IMR-90 (cell line): ENCODE data around the gene SNAP23. TPM values are rescaled to one million over a fixed set of nuclear protein-coding genes. Genes with fewer than 3 reads are reported as not detected.

Experiments used
- ATAC-seq: fragments of 200-7000 bp; cut with Tn5 transposase; 2 replicates; pipeline ENCODE4 v1.9.1; 2020; ENCODE audit warnings: low read depth, mild to moderate bottlenecking, moderate library complexity
- BruUV-seq: library from RNA; stranded (reverse); fragments of 400-500 nt; replicated peaks from 2 replicates; lab custom pipeline; 2021; lab: Mats Ljungman, UMichigan
- CTCF ChIA-PET: fragments of 300-600 bp; formaldehyde crosslinking; extraction: SDS; loops from one replicate; lab custom pipeline; 2021; ENCODE audit warnings: antibody characterized with exemption; lab: Yijun Ruan, JAX
- POLR2A ChIA-PET: fragments of 300-600 bp; sonication (Branson Sonifier 250); formaldehyde crosslinking; loops from one replicate; lab custom pipeline; 2022; ENCODE audit warnings: antibody characterized with exemption; ENCODE audit not compliant: unreplicated experiment; lab: Charles Lee
- DNase-seq: peaks from one replicate; pipeline ENCODE4 v3.0.0; 2013
- H2AFZ ChIP-seq: replicated peaks from 2 replicates; pipeline ENCODE3; 2013; ENCODE audit warnings: low read length, mild to moderate bottlenecking; ENCODE audit not compliant: poor library complexity
- H2AK5ac ChIP-seq: 2 replicates; pipeline ENCODE4 v1.6.1; 2013; ENCODE audit warnings: low read depth, low read length, inconsistent platforms
- H2AK9ac ChIP-seq: replicated peaks from 2 replicates; pipeline ENCODE3; 2013; ENCODE audit warnings: mild to moderate bottlenecking, low read depth, low read length, moderate library complexity; ENCODE audit not compliant: poor library complexity
- H2BK120ac ChIP-seq: 2 replicates; pipeline ENCODE4 v1.6.1; 2013; ENCODE audit warnings: low read depth, low read length, inconsistent platforms
- H2BK15ac ChIP-seq: 3 replicates; pipeline ENCODE4 v1.6.1; 2013; ENCODE audit warnings: low read depth, low read length, inconsistent platforms
- H2BK20ac ChIP-seq: 2 replicates; pipeline ENCODE4 v1.6.1; 2013; ENCODE audit warnings: low read depth, mild to moderate bottlenecking, inconsistent platforms, low read length, moderate library complexity
- H2BK5ac ChIP-seq: 2 replicates; pipeline ENCODE4 v1.6.1; 2013; ENCODE audit warnings: mild to moderate bottlenecking, low read depth, low read length, inconsistent platforms; ENCODE audit not compliant: poor library complexity, severe bottlenecking
- H3K14ac ChIP-seq: replicated peaks from 2 replicates; pipeline ENCODE4 v1.6.1; 2013; ENCODE audit warnings: low read depth, low read length, inconsistent platforms
- H3K18ac ChIP-seq: 2 replicates; pipeline ENCODE4 v1.6.1; 2013; ENCODE audit warnings: low read depth, low read length, control low read depth
- H3K23ac ChIP-seq: 2 replicates; pipeline ENCODE4 v1.6.1; 2013; ENCODE audit warnings: low read depth, low read length, inconsistent platforms
- H3K27ac ChIP-seq: 2 replicates; pipeline ENCODE4 v1.5.1; 2013; ENCODE audit warnings: mild to moderate bottlenecking, control low read depth, low read length; ENCODE audit not compliant: insufficient read depth
- H3K27me3 ChIP-seq: 2 replicates; pipeline ENCODE4 v1.6.1; 2013; ENCODE audit warnings: low read length; ENCODE audit not compliant: control insufficient read depth, insufficient read depth
- H3K36me3 ChIP-seq: 2 replicates; pipeline ENCODE4 v1.6.1; 2013; ENCODE audit warnings: low read length, mixed read lengths; ENCODE audit not compliant: control insufficient read depth, insufficient read depth
- H3K4ac ChIP-seq: 2 replicates; pipeline ENCODE4 v1.6.1; 2013; ENCODE audit warnings: low read depth, low read length, inconsistent platforms
- H3K4me1 ChIP-seq: 2 replicates; pipeline ENCODE4 v1.6.1; 2013; ENCODE audit warnings: low read length, mixed read lengths; ENCODE audit not compliant: control insufficient read depth, insufficient read depth
- H3K4me2 ChIP-seq: 2 replicates; pipeline ENCODE4 v1.6.1; 2013; ENCODE audit warnings: low read depth, mild to moderate bottlenecking, control low read depth, low read length, moderate library complexity
- H3K4me3 ChIP-seq: 2 replicates; pipeline ENCODE4 v1.5.1; 2013; ENCODE audit warnings: low read depth, mild to moderate bottlenecking, control low read depth, low read length, moderate library complexity; ENCODE audit not compliant: insufficient read depth
- H3K56ac ChIP-seq: 2 replicates; pipeline ENCODE4 v1.6.1; 2013; ENCODE audit warnings: low read length, inconsistent platforms; ENCODE audit not compliant: insufficient read depth; ENCODE audit errors: extremely low read depth
- H3K79me1 ChIP-seq, 2 experiments: 2 replicates each; pipeline ENCODE4 v1.6.1; 2013; ENCODE audit warnings: low read length in 2 of 2, inconsistent platforms in 1 of 2, low read depth in 1 of 2
- H3K9ac ChIP-seq: 2 replicates; pipeline ENCODE4 v1.6.1; 2013; ENCODE audit warnings: low read depth, low read length, control low read depth
- H3K9me1 ChIP-seq: 2 replicates; pipeline ENCODE4 v1.6.1; 2013; ENCODE audit warnings: low read length, inconsistent platforms; ENCODE audit not compliant: insufficient read depth
- H3K9me3 ChIP-seq: 2 replicates; pipeline ENCODE4 v1.6.1; 2013; ENCODE audit warnings: low read length; ENCODE audit not compliant: control insufficient read depth, insufficient read depth
- H4K20me1 ChIP-seq: 2 replicates; pipeline ENCODE4 v1.6.1; 2013; ENCODE audit warnings: low read length, inconsistent platforms; ENCODE audit not compliant: insufficient read depth
- H4K5ac ChIP-seq: 2 replicates; pipeline ENCODE4 v1.6.1; 2013; ENCODE audit warnings: mild to moderate bottlenecking, low read depth, low read length, control low read depth
- H4K8ac ChIP-seq, 2 experiments: 2 replicates each; pipeline ENCODE4 v1.6.1; 2013; ENCODE audit warnings: low read depth in 2 of 2, low read length in 2 of 2, control low read depth in 1 of 2, inconsistent platforms in 1 of 2
- H4K91ac ChIP-seq: 2 replicates; pipeline ENCODE4 v1.6.1; 2013; ENCODE audit warnings: low read depth, low read length, inconsistent platforms; ENCODE audit not compliant: insufficient read depth
- MAZ ChIP-seq: IDR thresholded peaks from 2 replicates; pipeline ENCODE4 v1.6.1; 2012; ENCODE audit warnings: low read depth, mild to moderate bottlenecking, low read length, improper control_type of control experiment, moderate library complexity, borderline replicate concordance
- MXI1 ChIP-seq: IDR thresholded peaks from 2 replicates; pipeline ENCODE4 v1.6.1; 2012; ENCODE audit warnings: low read depth, mild to moderate bottlenecking, low read length, moderate library complexity, borderline replicate concordance
- RAD21 ChIP-seq: IDR thresholded peaks from 2 replicates; pipeline ENCODE4 v1.6.1; 2012; ENCODE audit warnings: low read length, improper control_type of control experiment
- WGBS, 2 experiments: methylation state at CpG; one replicate each; pipeline versions ENCODE4 v1.1.5 to v1.1.7; 2013; ENCODE audit warnings: missing lambda C conversion rate in 2 of 2; ENCODE audit not compliant: insufficient read length in 1 of 2; ENCODE audit errors: extremely low coverage in 2 of 2; 5-methylcytosine and 5-hydroxymethylcytosine counted together
- dilution Hi-C: fragments of 300-500 bp; cut with HindIII; formaldehyde crosslinking; loops from one replicate; pipeline ENCODE4 v1.14.3; 2018; ENCODE audit warnings: low sequenced_read_pairs; ENCODE audit not compliant: unreplicated experiment
- in situ Hi-C: fragments of 300-500 bp; cut with MboI; formaldehyde crosslinking; loops from 3 replicates; pipeline ENCODE4 v1.14.3; 2019; ENCODE audit warnings: low sequenced_read_pairs, inconsistent platforms, mixed read lengths
- intact Hi-C: fragments of 100-400 bp; cut with micrococcal nuclease; formaldehyde crosslinking; loops from 2 replicates; pipeline ENCODE4 v1.10.0; 2022
- polyA plus RNA-seq, 3 experiments: library from polyadenylated mRNA; depleted of rRNA; stranded (reverse); fragments of >200 nt; gene quantifications; 2 replicates each; pipeline ENCODE4 v1.2.3, GENCODE V29; 2012; ENCODE audit warnings: low replicate concordance in 1 of 3
- total RNA-seq: library from RNA; depleted of rRNA; stranded (reverse); fragments of >200 nt; gene quantifications from 2 replicates; pipeline ENCODE4 v1.2.3, GENCODE V29; 2012
- TF ChIP-seq, protein P1 (sequence below): fragments of 150-350 bp; IDR thresholded peaks from 2 replicates; pipeline ENCODE4 v1.6.1; 2017; ENCODE audit warnings: mild to moderate bottlenecking, antibody characterized with exemption, low read length, low read depth
- TF ChIP-seq, protein P2 (sequence below): conservative IDR thresholded peaks from 2 replicates; pipeline ENCODE4 v1.5.1; 2012; ENCODE audit warnings: mild to moderate bottlenecking, low read depth, low read length, improper control_type of control experiment

Gene SNAP23
- total and polyA plus RNA-seq, 2 of the 4 experiments (the other 2 are of a cell fraction): 36.0 to 45.5 TPM

DNA sequence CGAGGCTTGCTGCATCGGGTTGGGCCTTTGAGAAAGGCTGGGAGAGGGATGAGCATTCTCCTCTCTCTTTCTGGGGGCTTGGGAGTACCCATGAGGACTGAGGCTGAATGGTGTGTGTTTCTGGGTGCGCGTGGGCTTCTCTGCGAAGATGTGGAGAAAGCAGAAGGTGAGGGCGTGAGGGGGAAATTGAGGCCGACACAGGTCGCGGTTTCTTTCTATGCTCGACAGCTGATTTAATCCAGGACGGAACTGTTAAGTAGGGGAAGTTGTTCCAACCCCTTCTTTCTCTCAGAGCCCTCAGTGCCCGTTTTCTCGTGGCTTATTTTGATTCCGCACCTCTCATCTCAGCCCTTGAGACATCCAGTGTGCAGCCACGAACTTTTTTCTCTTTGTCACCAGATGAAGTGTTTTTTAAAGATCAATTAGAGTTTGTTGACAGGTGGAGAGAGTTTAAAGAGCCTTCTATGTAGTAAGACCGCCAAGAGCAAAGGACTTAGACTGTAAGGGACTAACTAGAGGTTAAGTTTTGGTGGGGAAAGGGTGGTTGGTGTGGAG lies 80.7 kb downstream of the SNAP23 start:
- no peaks in the 10 kb centered on the region for H4K20me1 ChIP-seq
- peak overlapping the region; percentile 91 for H2AFZ ChIP-seq
- H3K14ac ChIP-seq: peak overlapping the region; percentile 88
- 0 out of 2 replicates have a peak, but pooled peaks cover 4% of the 10 kb centered on the region for H3K9me1 ChIP-seq
- no peaks in the 10 kb centered on the region for H3K27me3 ChIP-seq
- no TSS peak for BruUV-seq
- H3K9me3 ChIP-seq: no peaks in the 10 kb centered on the region
- H4K91ac ChIP-seq: no peak overlapping the region
- peak overlapping the region; percentile 99 for H3K4me2 ChIP-seq
- H2BK120ac ChIP-seq: no peak overlapping the region
- no peak for TF ChIP-seq MAZ
- TF ChIP-seq, protein P1, sequence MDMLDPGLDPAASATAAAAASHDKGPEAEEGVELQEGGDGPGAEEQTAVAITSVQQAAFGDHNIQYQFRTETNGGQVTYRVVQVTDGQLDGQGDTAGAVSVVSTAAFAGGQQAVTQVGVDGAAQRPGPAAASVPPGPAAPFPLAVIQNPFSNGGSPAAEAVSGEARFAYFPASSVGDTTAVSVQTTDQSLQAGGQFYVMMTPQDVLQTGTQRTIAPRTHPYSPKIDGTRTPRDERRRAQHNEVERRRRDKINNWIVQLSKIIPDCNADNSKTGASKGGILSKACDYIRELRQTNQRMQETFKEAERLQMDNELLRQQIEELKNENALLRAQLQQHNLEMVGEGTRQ: no peak
- no peak for TF ChIP-seq RAD21
- TF ChIP-seq MXI1: no peak
- TF ChIP-seq, protein P2, sequence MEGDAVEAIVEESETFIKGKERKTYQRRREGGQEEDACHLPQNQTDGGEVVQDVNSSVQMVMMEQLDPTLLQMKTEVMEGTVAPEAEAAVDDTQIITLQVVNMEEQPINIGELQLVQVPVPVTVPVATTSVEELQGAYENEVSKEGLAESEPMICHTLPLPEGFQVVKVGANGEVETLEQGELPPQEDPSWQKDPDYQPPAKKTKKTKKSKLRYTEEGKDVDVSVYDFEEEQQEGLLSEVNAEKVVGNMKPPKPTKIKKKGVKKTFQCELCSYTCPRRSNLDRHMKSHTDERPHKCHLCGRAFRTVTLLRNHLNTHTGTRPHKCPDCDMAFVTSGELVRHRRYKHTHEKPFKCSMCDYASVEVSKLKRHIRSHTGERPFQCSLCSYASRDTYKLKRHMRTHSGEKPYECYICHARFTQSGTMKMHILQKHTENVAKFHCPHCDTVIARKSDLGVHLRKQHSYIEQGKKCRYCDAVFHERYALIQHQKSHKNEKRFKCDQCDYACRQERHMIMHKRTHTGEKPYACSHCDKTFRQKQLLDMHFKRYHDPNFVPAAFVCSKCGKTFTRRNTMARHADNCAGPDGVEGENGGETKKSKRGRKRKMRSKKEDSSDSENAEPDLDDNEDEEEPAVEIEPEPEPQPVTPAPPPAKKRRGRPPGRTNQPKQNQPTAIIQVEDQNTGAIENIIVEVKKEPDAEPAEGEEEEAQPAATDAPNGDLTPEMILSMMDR: no peak
- H4K8ac ChIP-seq: peak overlapping the region; percentile 21 to 73; a peak in 2 of 4 replicates
- DNase-seq: no peak
- dilution Hi-C loops: no loop called here
- peak overlapping the region; percentile 77 for H3K9ac ChIP-seq
- no peak for ATAC-seq
- peaks cover 3% of the 10 kb centered on the region; the same call in 1 of the 2 replicates for H3K4me1 ChIP-seq
- intact Hi-C loops: loop anchor here (5.0 kb wide), 1 partner anchor 76 kb away; no protein-coding TSS in a partner anchor
- no peak overlapping the region for H2BK15ac ChIP-seq
- in situ Hi-C loops: no loop called here
- peaks cover 18 to 32% of the 10 kb centered on the region in 2 experiments for H3K79me1 ChIP-seq
- no peak overlapping the region for H2BK20ac ChIP-seq
- H2BK5ac ChIP-seq: peak overlapping the region; percentile 37
- H2AK9ac ChIP-seq: peak overlapping the region; percentile 88
- H3K18ac ChIP-seq: peak overlapping the region; percentile 51; the same call in 1 of the 2 replicates
- peak overlapping the region; percentile 33; the same call in 1 of the 2 replicates for H3K56ac ChIP-seq
- WGBS, 2 experiments: no CpG with 5 or more reads among the region's 16 CpGs
- peak overlapping the region; percentile 58 for H3K27ac ChIP-seq
- H3K4me3 ChIP-seq: peak overlapping the region; percentile 83
- H3K4ac ChIP-seq: peak overlapping the region; percentile 81
- peak overlapping the region; percentile 86 for H4K5ac ChIP-seq
- peak overlapping the region; percentile 25 for H3K23ac ChIP-seq
- ChIA-PET CTCF (interaction anchor here (0.9 kb wide), 2 partner anchors 17 to 55 kb away, joined by 3 read pairs; no protein-coding TSS in a partner anchor), POLR2A (interaction anchor here (0.5 to 0.6 kb wide), 2 partner anchors 18 to 21 kb away, joined by 4 to 6 read pairs; no protein-coding TSS in a partner anchor)
- H2AK5ac ChIP-seq: peak overlapping the region; percentile 65; the same call in 1 of the 2 replicates
- no peaks in the 10 kb centered on the region for H3K36me3 ChIP-seq
